GM21423 (cell line): ENCODE data around the gene PMEL.
A peak's percentile ranks its signal among the peaks of the same experiment; 100 is the strongest.
"Not testable (repeated sequence)": the region's sequence is repeated elsewhere in the genome, so short reads cannot be mapped to it uniquely, and the experiment has no call there.

ENCODE experiments used
- ATAC-seq: cut with Tn5 transposase; IDR thresholded peaks from one replicate; pipeline ENCODE4 v1.9.1; 2021; ENCODE audit warnings: mild to moderate bottlenecking, moderate library complexity; ENCODE audit not compliant: unreplicated experiment

The PMEL gene

GRCh38 chr12:55965941-55966407 is at the start of gene PMEL:
TSS of gene PMEL (minus strand) at chr12:55966042. CDS start at chr12:55966011, 31 bp downstream.
- ATAC-seq: no peak

GRCh38 chr12:56014205-56014604 is 48.4 kb upstream of the PMEL start:
- no peak for ATAC-seq

- no peak for ATAC-seq
Measured at GRCh38 chr12:56013482-56013881, 47.6 kb upstream of the PMEL start.

- no peak for ATAC-seq
Measured at GRCh38 chr12:56011509-56012090, 45.8 kb upstream of the PMEL start.

- no peak for ATAC-seq
Measured at GRCh38 chr12:56010111-56010570, 44.3 kb upstream of the PMEL start.

GRCh38 chr12:56007564-56008559 is 42.0 kb upstream of the PMEL start:
- ATAC-seq: peak; percentile 32

- ATAC-seq: no peak
Measured at GRCh38 chr12:56004211-56004610, 38.4 kb upstream of the PMEL start.

- not testable (repeated sequence) for ATAC-seq
Measured at GRCh38 chr12:56003376-56003775, 37.5 kb upstream of the PMEL start.

GRCh38 chr12:56001487-56002100 is 35.8 kb upstream of the PMEL start:
- no peak for ATAC-seq

GRCh38 chr12:55999999-56000540 is 34.2 kb upstream of the PMEL start:
- ATAC-seq: not testable (repeated sequence)

- ATAC-seq: not testable (repeated sequence)
Measured at GRCh38 chr12:55999522-55999921, 33.7 kb upstream of the PMEL start.

- ATAC-seq: no peak
Measured at GRCh38 chr12:55997535-55997859, 31.7 kb upstream of the PMEL start.

- ATAC-seq: peak; percentile 98
Measured at GRCh38 chr12:55996715-55997534, 31.1 kb upstream of the PMEL start, which contains the start of gene SUOX. TSS of gene SUOX (plus strand) at chr12:55997276. CDS start at chr12:56002222, 4,946 bp downstream.

GRCh38 chr12:55996201-55996714 is 30.4 kb upstream of the PMEL start:
- no peak for ATAC-seq

GRCh38 chr12:55995366-55995765 is 29.5 kb upstream of the PMEL start:
- ATAC-seq: no peak

- no peak for ATAC-seq
Measured at GRCh38 chr12:55993230-55993853, 27.5 kb upstream of the PMEL start.

GRCh38 chr12:55991110-55991509 is 25.3 kb upstream of the PMEL start:
- ATAC-seq: no peak

- not testable (repeated sequence) for ATAC-seq
Measured at GRCh38 chr12:55985976-55986375, 20.1 kb upstream of the PMEL start.

GRCh38 chr12:55985341-55985740 is 19.5 kb upstream of the PMEL start:
- no peak for ATAC-seq

- no peak for ATAC-seq
Measured at GRCh38 chr12:55984861-55985260, 19.0 kb upstream of the PMEL start.
